ENCODE measurements around the gene PIPOX.

- no peak for TF ChIP-seq CTCF (IDR thresholded peaks at IDR 0.05)
- no peak for TF ChIP-seq POLR2A (IDR thresholded peaks at IDR 0.05)
Observed at GRCh38 chr17:29099527-29099926, 56.6 kb downstream of the PIPOX start.
